ENCODE data around the gene ELAVL1.

ELAVL1 gene

GRCh38 chr19:8005534-8006256, at the start of gene ELAVL1:
ELAVL1 (minus strand) TSS chr19:8005641; CDS start chr19:7991815, 13,826 bp downstream.
- peaks cover 50% of the 10 kb centered on the region for H3K4me1 ChIP-seq
- H3K36me3 ChIP-seq = peaks cover 24% of the 10 kb centered on the region
- no peak for TF ChIP-seq Cebpa-rat (IDR thresholded peaks at IDR 0.05)
- H3K4me3 ChIP-seq = peak within 1 kb of the TSS; percentile 92
- H3K27me3 ChIP-seq = no peaks in the 10 kb centered on the region
- peak within 1 kb of the TSS; percentile 95 for H3K4me2 ChIP-seq
- peaks cover 45% of the 10 kb centered on the region for H4K20me1 ChIP-seq
- no peaks in the 10 kb centered on the region for H3K9me3 ChIP-seq
- peak within 1 kb of the TSS; percentile 89 for H3K27ac ChIP-seq
- peak within 1 kb of the TSS; percentile 91 for H3K9ac ChIP-seq

- Histone ChIP-seq H3K9ac (no peak overlapping the region), H3K27ac (no peak overlapping the region), H3K4me2 (no peak overlapping the region), H3K4me3 (no peak overlapping the region), H3K9me3 (no peaks in the 10 kb centered on the region), H3K36me3 (no peaks in the 10 kb centered on the region), H3K4me1 (peaks cover 34% of the 10 kb centered on the region), H3K27me3 (no peaks in the 10 kb centered on the region), H4K20me1 (no peaks in the 10 kb centered on the region)
- no peak for TF ChIP-seq Cebpa-rat (IDR thresholded peaks at IDR 0.05)
These were observed 48.7 kb upstream of the ELAVL1 start for GRCh38 chr19:8054169-8054568.

- Histone ChIP-seq H3K9ac (no peak within 1 kb of the TSS), H3K4me1 (peaks cover 38% of the 10 kb centered on the region), H3K9me3 (no peaks in the 10 kb centered on the region), H3K36me3 (no peaks in the 10 kb centered on the region), H3K4me2 (peak within 1 kb of the TSS; percentile 82), H3K27me3 (no peaks in the 10 kb centered on the region), H3K4me3 (no peak within 1 kb of the TSS), H4K20me1 (no peaks in the 10 kb centered on the region), H3K27ac (peak within 1 kb of the TSS; percentile 64; the same call in 1 of the 2 replicates)
- no peak for TF ChIP-seq Cebpa-rat (IDR thresholded peaks at IDR 0.05)
These were observed 47.0 kb upstream of the ELAVL1 start, which contains the start of gene CCL25 for GRCh38 chr19:8052464-8052859. CCL25 (plus strand) TSS chr19:8052760; CDS start chr19:8053050, 290 bp downstream.

- H3K27ac ChIP-seq = peak overlapping the region; percentile 83
- H3K4me1 ChIP-seq = peaks cover 43% of the 10 kb centered on the region
- peak overlapping the region; percentile 78 for H3K9ac ChIP-seq
- no peaks in the 10 kb centered on the region for H3K36me3 ChIP-seq
- no peak for TF ChIP-seq Cebpa-rat (IDR thresholded peaks at IDR 0.05)
- peak overlapping the region; percentile 70 for H3K4me3 ChIP-seq
- H3K9me3 ChIP-seq = no peaks in the 10 kb centered on the region
- no peaks in the 10 kb centered on the region for H3K27me3 ChIP-seq
- H4K20me1 ChIP-seq = no peaks in the 10 kb centered on the region
- peak overlapping the region; percentile 95 for H3K4me2 ChIP-seq
These were observed 45.0 kb upstream of the ELAVL1 start for GRCh38 chr19:8050274-8051096.

GRCh38 chr19:8046569-8047165, 41.2 kb upstream of the ELAVL1 start:
- Histone ChIP-seq H3K27ac (no peak overlapping the region), H3K9me3 (no peaks in the 10 kb centered on the region), H4K20me1 (no peaks in the 10 kb centered on the region), H3K27me3 (no peaks in the 10 kb centered on the region), H3K4me2 (no peak overlapping the region), H3K36me3 (no peaks in the 10 kb centered on the region), H3K4me3 (no peak overlapping the region), H3K4me1 (peaks cover 31% of the 10 kb centered on the region), H3K9ac (no peak overlapping the region)
- no peak for TF ChIP-seq Cebpa-rat (IDR thresholded peaks at IDR 0.05)

GRCh38 chr19:8045872-8046568, 40.6 kb upstream of the ELAVL1 start:
- Histone ChIP-seq H4K20me1 (no peaks in the 10 kb centered on the region), H3K4me1 (peaks cover 31% of the 10 kb centered on the region), H3K9ac (no peak overlapping the region), H3K4me2 (no peak overlapping the region), H3K27me3 (no peaks in the 10 kb centered on the region), H3K36me3 (no peaks in the 10 kb centered on the region), H3K9me3 (no peaks in the 10 kb centered on the region), H3K27ac (no peak overlapping the region), H3K4me3 (no peak overlapping the region)
- no peak for TF ChIP-seq Cebpa-rat (IDR thresholded peaks at IDR 0.05)

- no peaks in the 10 kb centered on the region for H3K9me3 ChIP-seq
- no peaks in the 10 kb centered on the region for H3K36me3 ChIP-seq
- H3K27me3 ChIP-seq = no peaks in the 10 kb centered on the region
- H4K20me1 ChIP-seq = no peaks in the 10 kb centered on the region
- H3K27ac ChIP-seq = no peak overlapping the region
- no peak for TF ChIP-seq Cebpa-rat (IDR thresholded peaks at IDR 0.05)
- H3K4me1 ChIP-seq = peaks cover 16% of the 10 kb centered on the region; the same call in 1 of the 2 replicates
- no peak overlapping the region for H3K4me3 ChIP-seq
- no peak overlapping the region for H3K9ac ChIP-seq
- no peak overlapping the region for H3K4me2 ChIP-seq
These were observed 38.6 kb upstream of the ELAVL1 start for GRCh38 chr19:8044018-8044417.

GRCh38 chr19:8042900-8043299, 37.5 kb upstream of the ELAVL1 start:
- Histone ChIP-seq H4K20me1 (no peaks in the 10 kb centered on the region), H3K27me3 (no peaks in the 10 kb centered on the region), H3K36me3 (no peaks in the 10 kb centered on the region), H3K9me3 (no peaks in the 10 kb centered on the region), H3K4me1 (peaks cover 15% of the 10 kb centered on the region; the same call in 1 of the 2 replicates), H3K4me3 (no peak overlapping the region), H3K9ac (no peak overlapping the region), H3K27ac (no peak overlapping the region), H3K4me2 (no peak overlapping the region)
- no peak for TF ChIP-seq Cebpa-rat (IDR thresholded peaks at IDR 0.05)

- Histone ChIP-seq H3K4me1 (peaks cover 19% of the 10 kb centered on the region; the same call in 1 of the 2 replicates), H3K27me3 (no peaks in the 10 kb centered on the region), H3K36me3 (no peaks in the 10 kb centered on the region), H4K20me1 (no peaks in the 10 kb centered on the region), H3K9me3 (no peaks in the 10 kb centered on the region), H3K9ac (no peak overlapping the region), H3K4me3 (no peak overlapping the region), H3K4me2 (peak overlapping the region; percentile 7; the same call in 1 of the 2 replicates), H3K27ac (no peak overlapping the region)
- TF ChIP-seq Cebpa-rat (IDR thresholded peaks at IDR 0.05) = no peak
These were observed 36.1 kb upstream of the ELAVL1 start for GRCh38 chr19:8041531-8041931.

All from BLaER1 (cell line).